SKM-1 (cell line): ENCODE results near the gene VGLL4.
A peak's percentile ranks its signal among the peaks of the same experiment; 100 is the strongest.

Experiments used
- DNase-seq: peaks from one replicate; lab custom pipeline; 2025; ENCODE audit not compliant: unreplicated experiment; lab: John Stamatoyannopoulos, UW

The VGLL4 gene

GRCh38 chr3:11553436-11554235 is 90.1 kb downstream of the VGLL4 start:
- no peak for DNase-seq

- no peak for DNase-seq
These were observed 91.1 kb downstream of the VGLL4 start for GRCh38 chr3:11552289-11553264.

- DNase-seq, result no peak
These were observed 92.7 kb downstream of the VGLL4 start for GRCh38 chr3:11551036-11551435.

- no peak for DNase-seq
These were observed 94.1 kb downstream of the VGLL4 start for GRCh38 chr3:11549580-11550140.

GRCh38 chr3:11548721-11549131 is 95.0 kb downstream of the VGLL4 start:
- no peak for DNase-seq

- DNase-seq, result no peak
These were observed 96.2 kb downstream of the VGLL4 start for GRCh38 chr3:11547498-11547897.

- no peak for DNase-seq
These were observed 96.9 kb downstream of the VGLL4 start for GRCh38 chr3:11546657-11547302.

- no peak for DNase-seq
These were observed 98.4 kb downstream of the VGLL4 start for GRCh38 chr3:11545186-11545851.

- DNase-seq, result peak; percentile 38
These were observed 99.1 kb downstream of the VGLL4 start for GRCh38 chr3:11544412-11545181.

- no peak for DNase-seq
These were observed 99.7 kb downstream of the VGLL4 start for GRCh38 chr3:11543948-11544387.

- no peak for DNase-seq
These were observed 100.4 kb downstream of the VGLL4 start for GRCh38 chr3:11543141-11543947.

GRCh38 chr3:11542551-11542950 is 101.2 kb downstream of the VGLL4 start:
- DNase-seq, result no peak

- no peak for DNase-seq
These were observed 102.1 kb downstream of the VGLL4 start for GRCh38 chr3:11541321-11542303.

- no peak for DNase-seq
These were observed 104.0 kb downstream of the VGLL4 start for GRCh38 chr3:11539677-11540076.

GRCh38 chr3:11539218-11539617 is 104.5 kb downstream of the VGLL4 start:
- no peak for DNase-seq

- DNase-seq, result no peak
These were observed 105.1 kb downstream of the VGLL4 start for GRCh38 chr3:11538581-11538980.

GRCh38 chr3:11536936-11537612 is 106.6 kb downstream of the VGLL4 start:
- no peak for DNase-seq
